Measurements from ENCODE around the gene GNAS. TPM values are rescaled to one million over a fixed set of nuclear protein-coding genes. Genes with fewer than 3 reads are reported as not detected.

The GNAS gene
- total RNA-seq, 2 donors from 2014 or later: 1,246 to 1,267 TPM

GRCh38 chr20:58938078-58938477, 85.6 kb downstream of the GNAS start:
- Histone ChIP-seq H3K4me3 (ENCODE audit: low read length) (no peak overlapping the region), H3K9ac (ENCODE audit: extremely low read depth, low read length, poor library complexity, severe bottlenecking) (no peak overlapping the region), H3K27me3 (ENCODE audit: control insufficient read depth, insufficient read depth, low read length, poor library complexity, severe bottlenecking) (no peaks in the 10 kb centered on the region), H3K4me1 (ENCODE audit: control insufficient read depth, insufficient read depth, low read length) (no peaks in the 10 kb centered on the region), H3K27ac (ENCODE audit: low read depth, low read length) (no peak overlapping the region), H3K36me3 (ENCODE audit: control insufficient read depth, insufficient read depth, low read length) (no peaks in the 10 kb centered on the region), H3K9me3 (ENCODE audit: control insufficient read depth, low read length) (peaks cover 6% of the 10 kb centered on the region)
- TF ChIP-seq, protein P1, sequence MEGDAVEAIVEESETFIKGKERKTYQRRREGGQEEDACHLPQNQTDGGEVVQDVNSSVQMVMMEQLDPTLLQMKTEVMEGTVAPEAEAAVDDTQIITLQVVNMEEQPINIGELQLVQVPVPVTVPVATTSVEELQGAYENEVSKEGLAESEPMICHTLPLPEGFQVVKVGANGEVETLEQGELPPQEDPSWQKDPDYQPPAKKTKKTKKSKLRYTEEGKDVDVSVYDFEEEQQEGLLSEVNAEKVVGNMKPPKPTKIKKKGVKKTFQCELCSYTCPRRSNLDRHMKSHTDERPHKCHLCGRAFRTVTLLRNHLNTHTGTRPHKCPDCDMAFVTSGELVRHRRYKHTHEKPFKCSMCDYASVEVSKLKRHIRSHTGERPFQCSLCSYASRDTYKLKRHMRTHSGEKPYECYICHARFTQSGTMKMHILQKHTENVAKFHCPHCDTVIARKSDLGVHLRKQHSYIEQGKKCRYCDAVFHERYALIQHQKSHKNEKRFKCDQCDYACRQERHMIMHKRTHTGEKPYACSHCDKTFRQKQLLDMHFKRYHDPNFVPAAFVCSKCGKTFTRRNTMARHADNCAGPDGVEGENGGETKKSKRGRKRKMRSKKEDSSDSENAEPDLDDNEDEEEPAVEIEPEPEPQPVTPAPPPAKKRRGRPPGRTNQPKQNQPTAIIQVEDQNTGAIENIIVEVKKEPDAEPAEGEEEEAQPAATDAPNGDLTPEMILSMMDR (conservative IDR thresholded peaks at IDR 0.05): no peak
- Mint-ChIP-seq H3K4me3 (no peak overlapping the region), H3K27me3 (ENCODE audit: insufficient read depth) (no peaks in the 10 kb centered on the region), H3K4me1 (no peaks in the 10 kb centered on the region), H3K27ac (no peak overlapping the region), H3K9me3 (peaks cover 7% of the 10 kb centered on the region), H3K36me3 (ENCODE audit: low read depth) (no peaks in the 10 kb centered on the region)
- no peak for DNase-seq
- WGBS, 2 experiments (ENCODE audit: insufficient coverage in 1 of 2, insufficient read length in 1 of 2): 88% methylated on average over 2 of the region's 2 CpGs

- Mint-ChIP-seq H3K27ac (no peak overlapping the region), H3K9me3 (peaks cover 7% of the 10 kb centered on the region), H3K4me3 (no peak overlapping the region), H3K4me1 (no peaks in the 10 kb centered on the region), H3K27me3 (ENCODE audit: insufficient read depth) (no peaks in the 10 kb centered on the region), H3K36me3 (ENCODE audit: low read depth) (no peaks in the 10 kb centered on the region)
- no peak for DNase-seq
- Histone ChIP-seq H3K36me3 (ENCODE audit: control insufficient read depth, insufficient read depth, low read length) (no peaks in the 10 kb centered on the region), H3K4me3 (ENCODE audit: low read length) (no peak overlapping the region), H3K27me3 (ENCODE audit: control insufficient read depth, insufficient read depth, low read length, poor library complexity, severe bottlenecking) (no peaks in the 10 kb centered on the region), H3K27ac (ENCODE audit: low read depth, low read length) (no peak overlapping the region), H3K9me3 (ENCODE audit: control insufficient read depth, low read length) (peaks cover 6% of the 10 kb centered on the region), H3K9ac (ENCODE audit: extremely low read depth, low read length, poor library complexity, severe bottlenecking) (no peak overlapping the region), H3K4me1 (ENCODE audit: control insufficient read depth, insufficient read depth, low read length) (no peaks in the 10 kb centered on the region)
- WGBS, 2 experiments (ENCODE audit: insufficient coverage in 1 of 2, insufficient read length in 1 of 2): 88% methylated on average over 1 of the region's 1 CpG; no CpG with 5 or more reads in 1 of the 2 experiments
- TF ChIP-seq, protein P1 (conservative IDR thresholded peaks at IDR 0.05): no peak
Measured at GRCh38 chr20:58938541-58938940, 86.0 kb downstream of the GNAS start.

DNA sequence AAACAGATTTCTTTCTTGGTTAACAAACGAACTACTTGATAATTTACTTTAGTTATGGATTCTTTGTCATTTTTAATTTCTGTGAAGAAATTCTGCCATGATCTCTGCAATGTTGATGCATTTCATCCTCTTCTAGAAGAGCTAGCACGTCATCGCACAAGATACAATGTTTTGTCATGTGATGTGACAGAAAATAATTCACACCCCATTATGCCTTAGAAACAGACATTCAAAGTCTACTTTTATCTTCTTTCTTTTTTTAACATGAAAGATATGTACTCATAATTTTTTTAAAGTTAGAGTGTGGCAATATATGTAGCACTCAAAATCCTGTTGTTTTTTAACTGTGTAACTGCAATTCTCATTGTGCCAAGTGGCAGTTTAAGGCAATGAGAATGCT, 89.0 kb downstream of the GNAS start:
- H3K9ac ChIP-seq (ENCODE audit: extremely low read depth, low read length, poor library complexity, severe bottlenecking): no peak overlapping the region
- Mint-ChIP-seq H3K36me3 (ENCODE audit: low read depth) (no peaks in the 10 kb centered on the region), H3K4me3 (no peak overlapping the region), H3K9me3 (peaks cover 2% of the 10 kb centered on the region), H3K4me1 (no peaks in the 10 kb centered on the region), H3K27ac (no peak overlapping the region), H3K27me3 (ENCODE audit: insufficient read depth) (peaks cover 1% of the 10 kb centered on the region)
- H3K4me1 ChIP-seq (ENCODE audit: control insufficient read depth, insufficient read depth, low read length): no peaks in the 10 kb centered on the region
- H3K9me3 ChIP-seq (ENCODE audit: control insufficient read depth, low read length): peaks cover 1% of the 10 kb centered on the region
- no peaks in the 10 kb centered on the region for H3K27me3 ChIP-seq (ENCODE audit: control insufficient read depth, insufficient read depth, low read length, poor library complexity, severe bottlenecking)
- no peak overlapping the region for H3K4me3 ChIP-seq (ENCODE audit: low read length)
- DNase-seq: no peak
- H3K27ac ChIP-seq (ENCODE audit: low read depth, low read length): no peak overlapping the region
- no peaks in the 10 kb centered on the region for H3K36me3 ChIP-seq (ENCODE audit: control insufficient read depth, insufficient read depth, low read length)
- TF ChIP-seq, protein P1 (conservative IDR thresholded peaks at IDR 0.05): no peak
- 97 to 100% methylated on average over 2 to 3 of the region's 3 CpGs for WGBS, 2 experiments (ENCODE audit: insufficient coverage in 1 of 2, insufficient read length in 1 of 2)
